ENCODE data around the gene KLHDC3. TPM values are rescaled to one million over a fixed set of nuclear protein-coding genes. Genes with fewer than 3 reads are reported as not detected.

The KLHDC3 gene
- total and polyA plus RNA-seq, 2 of the 13 experiments (the other 11 are each of a cell fraction or from before 2014, with no cell fraction given), result 78.3 to 91.5 TPM

DNA sequence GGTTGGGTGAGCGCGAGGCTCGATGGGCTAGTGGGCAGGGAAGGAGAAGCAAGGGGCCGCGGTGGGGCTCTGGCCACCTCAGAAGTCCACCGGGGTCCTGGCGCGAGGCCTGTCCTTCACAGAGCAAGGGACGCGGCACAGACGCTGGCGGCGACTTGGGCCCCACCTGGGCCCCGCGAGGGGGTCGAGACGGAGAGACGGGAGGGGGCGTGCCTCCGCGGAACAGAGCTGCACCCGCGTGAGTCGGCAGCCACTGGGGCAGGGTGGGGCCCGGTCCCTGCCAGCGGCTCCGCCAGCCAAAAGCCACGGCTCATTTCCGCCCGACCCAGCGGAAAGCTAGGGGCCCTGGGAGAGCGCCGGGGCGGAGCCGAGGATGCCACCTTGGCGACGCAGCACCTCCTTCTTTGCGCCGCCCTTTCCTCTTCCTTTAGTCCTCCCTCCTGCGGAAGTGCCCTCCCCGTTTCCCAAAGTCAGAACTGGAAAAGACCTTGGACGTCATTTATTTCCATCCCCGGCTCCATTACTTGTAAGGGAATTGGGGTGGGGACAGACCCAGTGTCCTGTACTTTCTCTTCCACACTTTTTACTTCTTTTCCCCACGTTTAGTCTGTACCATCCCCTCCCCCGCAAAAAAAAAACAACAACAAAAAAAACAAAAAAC, 39.6 kb downstream of the KLHDC3 start, which contains the start of gene CUL7 (continued):
- TF ChIP-seq, protein P1, sequence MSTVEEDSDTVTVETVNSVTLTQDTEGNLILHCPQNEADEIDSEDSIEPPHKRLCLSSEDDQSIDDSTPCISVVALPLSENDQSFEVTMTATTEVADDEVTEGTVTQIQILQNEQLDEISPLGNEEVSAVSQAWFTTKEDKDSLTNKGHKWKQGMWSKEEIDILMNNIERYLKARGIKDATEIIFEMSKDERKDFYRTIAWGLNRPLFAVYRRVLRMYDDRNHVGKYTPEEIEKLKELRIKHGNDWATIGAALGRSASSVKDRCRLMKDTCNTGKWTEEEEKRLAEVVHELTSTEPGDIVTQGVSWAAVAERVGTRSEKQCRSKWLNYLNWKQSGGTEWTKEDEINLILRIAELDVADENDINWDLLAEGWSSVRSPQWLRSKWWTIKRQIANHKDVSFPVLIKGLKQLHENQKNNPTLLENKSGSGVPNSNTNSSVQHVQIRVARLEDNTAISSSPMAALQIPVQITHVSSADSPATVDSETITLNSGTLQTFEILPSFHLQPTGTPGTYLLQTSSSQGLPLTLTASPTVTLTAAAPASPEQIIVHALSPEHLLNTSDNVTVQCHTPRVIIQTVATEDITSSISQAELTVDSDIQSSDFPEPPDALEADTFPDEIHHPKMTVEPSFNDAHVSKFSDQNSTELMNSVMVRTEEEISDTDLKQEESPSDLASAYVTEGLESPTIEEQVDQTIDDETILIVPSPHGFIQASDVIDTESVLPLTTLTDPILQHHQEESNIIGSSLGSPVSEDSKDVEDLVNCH (CRISPR knock-in tag; IDR thresholded peaks at IDR 0.05), result peak; percentile 75; the same call in 1 of the 2 replicates
- TF ChIP-seq ZNF331 (CRISPR knock-in tag; IDR thresholded peaks at IDR 0.05), result peak; percentile 97
- no peak for TF ChIP-seq ZNF207 (IDR thresholded peaks at IDR 0.05; ENCODE audit: borderline replicate concordance)
- TF ChIP-seq, protein P2, sequence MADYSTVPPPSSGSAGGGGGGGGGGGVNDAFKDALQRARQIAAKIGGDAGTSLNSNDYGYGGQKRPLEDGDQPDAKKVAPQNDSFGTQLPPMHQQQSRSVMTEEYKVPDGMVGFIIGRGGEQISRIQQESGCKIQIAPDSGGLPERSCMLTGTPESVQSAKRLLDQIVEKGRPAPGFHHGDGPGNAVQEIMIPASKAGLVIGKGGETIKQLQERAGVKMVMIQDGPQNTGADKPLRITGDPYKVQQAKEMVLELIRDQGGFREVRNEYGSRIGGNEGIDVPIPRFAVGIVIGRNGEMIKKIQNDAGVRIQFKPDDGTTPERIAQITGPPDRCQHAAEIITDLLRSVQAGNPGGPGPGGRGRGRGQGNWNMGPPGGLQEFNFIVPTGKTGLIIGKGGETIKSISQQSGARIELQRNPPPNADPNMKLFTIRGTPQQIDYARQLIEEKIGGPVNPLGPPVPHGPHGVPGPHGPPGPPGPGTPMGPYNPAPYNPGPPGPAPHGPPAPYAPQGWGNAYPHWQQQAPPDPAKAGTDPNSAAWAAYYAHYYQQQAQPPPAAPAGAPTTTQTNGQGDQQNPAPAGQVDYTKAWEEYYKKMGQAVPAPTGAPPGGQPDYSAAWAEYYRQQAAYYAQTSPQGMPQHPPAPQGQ (CRISPR knock-in tag; IDR thresholded peaks at IDR 0.05; ENCODE audit: borderline replicate concordance), result peak; percentile 86; the same call in 1 of the 2 replicates
- TF ChIP-seq, protein P3, sequence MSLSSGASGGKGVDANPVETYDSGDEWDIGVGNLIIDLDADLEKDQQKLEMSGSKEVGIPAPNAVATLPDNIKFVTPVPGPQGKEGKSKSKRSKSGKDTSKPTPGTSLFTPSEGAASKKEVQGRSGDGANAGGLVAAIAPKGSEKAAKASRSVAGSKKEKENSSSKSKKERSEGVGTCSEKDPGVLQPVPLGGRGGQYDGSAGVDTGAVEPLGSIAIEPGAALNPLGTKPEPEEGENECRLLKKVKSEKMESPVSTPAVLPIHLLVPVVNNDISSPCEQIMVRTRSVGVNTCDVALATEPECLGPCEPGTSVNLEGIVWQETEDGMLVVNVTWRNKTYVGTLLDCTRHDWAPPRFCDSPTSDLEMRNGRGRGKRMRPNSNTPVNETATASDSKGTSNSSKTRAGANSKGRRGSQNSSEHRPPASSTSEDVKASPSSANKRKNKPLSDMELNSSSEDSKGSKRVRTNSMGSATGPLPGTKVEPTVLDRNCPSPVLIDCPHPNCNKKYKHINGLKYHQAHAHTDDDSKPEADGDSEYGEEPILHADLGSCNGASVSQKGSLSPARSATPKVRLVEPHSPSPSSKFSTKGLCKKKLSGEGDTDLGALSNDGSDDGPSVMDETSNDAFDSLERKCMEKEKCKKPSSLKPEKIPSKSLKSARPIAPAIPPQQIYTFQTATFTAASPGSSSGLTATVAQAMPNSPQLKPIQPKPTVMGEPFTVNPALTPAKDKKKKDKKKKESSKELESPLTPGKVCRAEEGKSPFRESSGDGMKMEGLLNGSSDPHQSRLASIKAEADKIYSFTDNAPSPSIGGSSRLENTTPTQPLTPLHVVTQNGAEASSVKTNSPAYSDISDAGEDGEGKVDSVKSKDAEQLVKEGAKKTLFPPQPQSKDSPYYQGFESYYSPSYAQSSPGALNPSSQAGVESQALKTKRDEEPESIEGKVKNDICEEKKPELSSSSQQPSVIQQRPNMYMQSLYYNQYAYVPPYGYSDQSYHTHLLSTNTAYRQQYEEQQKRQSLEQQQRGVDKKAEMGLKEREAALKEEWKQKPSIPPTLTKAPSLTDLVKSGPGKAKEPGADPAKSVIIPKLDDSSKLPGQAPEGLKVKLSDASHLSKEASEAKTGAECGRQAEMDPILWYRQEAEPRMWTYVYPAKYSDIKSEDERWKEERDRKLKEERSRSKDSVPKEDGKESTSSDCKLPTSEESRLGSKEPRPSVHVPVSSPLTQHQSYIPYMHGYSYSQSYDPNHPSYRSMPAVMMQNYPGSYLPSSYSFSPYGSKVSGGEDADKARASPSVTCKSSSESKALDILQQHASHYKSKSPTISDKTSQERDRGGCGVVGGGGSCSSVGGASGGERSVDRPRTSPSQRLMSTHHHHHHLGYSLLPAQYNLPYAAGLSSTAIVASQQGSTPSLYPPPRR (CRISPR knock-in tag; IDR thresholded peaks at IDR 0.05; ENCODE audit: borderline replicate concordance), result peak; percentile 76; the same call in 1 of the 2 replicates
- peak; percentile 79; the same call in 1 of the 2 replicates for TF ChIP-seq HOXA5 (CRISPR knock-in tag; IDR thresholded peaks at IDR 0.05)
- TF ChIP-seq GLI4 (CRISPR knock-in tag; IDR thresholded peaks at IDR 0.05; ENCODE audit: borderline replicate concordance), result no peak
- peak; percentile 12; the same call in 1 of the 2 replicates for TF ChIP-seq ZFP41 (CRISPR knock-in tag; IDR thresholded peaks at IDR 0.05; ENCODE audit: borderline replicate concordance)
- no peak for TF ChIP-seq ONECUT2 (CRISPR knock-in tag; IDR thresholded peaks at IDR 0.05)
- TF ChIP-seq NFE2L2 (IDR thresholded peaks at IDR 0.05; ENCODE audit: low read length), result no peak
- TF ChIP-seq CBX2 (IDR thresholded peaks at IDR 0.05; ENCODE audit: low read depth, low read length), result no peak
- TF ChIP-seq CBX2 (CRISPR knock-in tag; IDR thresholded peaks at IDR 0.05; ENCODE audit: low read depth), result peak; percentile 66; the same call in 1 of the 2 replicates
- TF ChIP-seq, protein P4, sequence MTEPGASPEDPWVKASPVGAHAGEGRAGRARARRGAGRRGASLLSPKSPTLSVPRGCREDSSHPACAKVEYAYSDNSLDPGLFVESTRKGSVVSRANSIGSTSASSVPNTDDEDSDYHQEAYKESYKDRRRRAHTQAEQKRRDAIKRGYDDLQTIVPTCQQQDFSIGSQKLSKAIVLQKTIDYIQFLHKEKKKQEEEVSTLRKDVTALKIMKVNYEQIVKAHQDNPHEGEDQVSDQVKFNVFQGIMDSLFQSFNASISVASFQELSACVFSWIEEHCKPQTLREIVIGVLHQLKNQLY (CRISPR knock-in tag; IDR thresholded peaks at IDR 0.05), result peak; percentile 71
- 0 out of 2 replicates have a peak, but pooled peaks have one; percentile 41 for TF ChIP-seq SP140L (CRISPR knock-in tag; IDR thresholded peaks at IDR 0.05; ENCODE audit: borderline replicate concordance)
- TF ChIP-seq HMG20B (CRISPR knock-in tag; conservative IDR thresholded peaks at IDR 0.05), result no peak; the same call in 1 of the 2 replicates
- peak; percentile 90 for TF ChIP-seq PAF1 (CRISPR knock-in tag; IDR thresholded peaks at IDR 0.05)
- TF ChIP-seq ZNF703 (CRISPR knock-in tag; IDR thresholded peaks at IDR 0.05; ENCODE audit: borderline replicate concordance), result peak; percentile 96
- 0 out of 2 replicates have a peak, but pooled peaks have one; percentile 33 for TF ChIP-seq STAT5B (CRISPR knock-in tag; IDR thresholded peaks at IDR 0.05)
- peak; percentile 99 for TF ChIP-seq DMAP1 (CRISPR knock-in tag; IDR thresholded peaks at IDR 0.05)
- peak; percentile 64; the same call in 1 of the 2 replicates for TF ChIP-seq ZNF101 (CRISPR knock-in tag; IDR thresholded peaks at IDR 0.05; ENCODE audit: borderline replicate concordance, low read depth)
